ENCODE data around the gene UFD1. TPM values are rescaled to one million over a fixed set of nuclear protein-coding genes. Genes with fewer than 3 reads are reported as not detected.
A peak's percentile ranks its signal among the peaks of the same experiment; 100 is the strongest.

The UFD1 gene
- total RNA-seq, 1 experiment from 2014 or later = 62.3 TPM

- H3K27ac Mint-ChIP-seq (ENCODE audit: low read depth, unreplicated experiment) = no peak overlapping the region
- H3K36me3 Mint-ChIP-seq (ENCODE audit: insufficient read depth, unreplicated experiment) = peaks cover 14% of the 10 kb centered on the region
- intact Hi-C loops (cut with micrococcal nuclease) = no loop called here
- DNase-seq (ENCODE audit: unreplicated experiment) = no peak
- no peak overlapping the region for H3K4me3 Mint-ChIP-seq (ENCODE audit: unreplicated experiment)
- ChIA-PET POLR2A (interaction anchor here (1.0 kb wide), 1 partner anchor 190 kb away, joined by 3 read pairs; no protein-coding TSS in a partner anchor), CTCF (no interaction called here)
- no peaks in the 10 kb centered on the region for H3K9me3 Mint-ChIP-seq (ENCODE audit: unreplicated experiment)
- H3K4me1 Mint-ChIP-seq (ENCODE audit: insufficient read depth, unreplicated experiment) = peaks cover 22% of the 10 kb centered on the region
- no TSS peak for BruUV-seq (replicated peaks)
- no peaks in the 10 kb centered on the region for H3K27me3 Mint-ChIP-seq (ENCODE audit: insufficient read depth, unreplicated experiment)
- no peak for TF ChIP-seq CTCF (IDR thresholded peaks at IDR 0.05; ENCODE audit: unreplicated experiment)
Observed at GRCh38 chr22:19482297-19482696, 3.3 kb upstream of the UFD1 start.

- POLR2A ChIA-PET = interaction anchor here (1.7 to 5.5 kb wide), 5 partner anchors 31 to 302 kb away, joined by 5 to 59 read pairs (median 10); partner anchors contain the start of genes C22orf39, HIRA, MRPL40 and SLC25A1
- Mint-ChIP-seq H3K4me1 (ENCODE audit: insufficient read depth, unreplicated experiment) (peaks cover 31% of the 10 kb centered on the region), H3K4me3 (ENCODE audit: unreplicated experiment) (peak overlapping the region; percentile 96), H3K27ac (ENCODE audit: low read depth, unreplicated experiment) (no peak overlapping the region), H3K36me3 (ENCODE audit: insufficient read depth, unreplicated experiment) (peaks cover 18% of the 10 kb centered on the region), H3K9me3 (ENCODE audit: unreplicated experiment) (no peaks in the 10 kb centered on the region), H3K27me3 (ENCODE audit: insufficient read depth, unreplicated experiment) (no peaks in the 10 kb centered on the region)
- no peak for DNase-seq (ENCODE audit: unreplicated experiment)
- TSS peak; percentile 20 for BruUV-seq (replicated peaks)
- intact Hi-C loops (cut with micrococcal nuclease) = no loop called here
- CTCF ChIA-PET = interaction anchor here (1.4 kb wide), 1 partner anchor 149 kb away, joined by 3 read pairs; no protein-coding TSS in a partner anchor
- TF ChIP-seq CTCF (IDR thresholded peaks at IDR 0.05; ENCODE audit: unreplicated experiment) = no peak
Observed at GRCh38 chr22:19480789-19481188, 1.8 kb upstream of the UFD1 start.

- no peak for TF ChIP-seq CTCF (IDR thresholded peaks at IDR 0.05; ENCODE audit: unreplicated experiment)
- Mint-ChIP-seq H3K4me3 (ENCODE audit: unreplicated experiment) (peak overlapping the region; percentile 96), H3K27me3 (ENCODE audit: insufficient read depth, unreplicated experiment) (no peaks in the 10 kb centered on the region), H3K36me3 (ENCODE audit: insufficient read depth, unreplicated experiment) (peaks cover 24% of the 10 kb centered on the region), H3K27ac (ENCODE audit: low read depth, unreplicated experiment) (peak overlapping the region; percentile 100), H3K9me3 (ENCODE audit: unreplicated experiment) (no peaks in the 10 kb centered on the region), H3K4me1 (ENCODE audit: insufficient read depth, unreplicated experiment) (peaks cover 37% of the 10 kb centered on the region)
- ChIA-PET CTCF (interaction anchor here (0.6 to 1.4 kb wide), 2 partner anchors 149 to 473 kb away, joined by 3 to 6 read pairs; no protein-coding TSS in a partner anchor), POLR2A (interaction anchor here (0.6 to 5.5 kb wide), 25 partner anchors 8 to 1028 kb away, joined by 3 to 59 read pairs (median 5); partner anchors contain the start of genes C22orf39, CLTCL1, ESS2 and HIRA)
- intact Hi-C loops (cut with micrococcal nuclease) = no loop called here
- no TSS peak for BruUV-seq (replicated peaks)
- DNase-seq (ENCODE audit: unreplicated experiment) = no peak
Observed at GRCh38 chr22:19480173-19480568, 1.2 kb upstream of the UFD1 start.

GRCh38 chr22:19479355-19480172 lies 571 bp upstream of the UFD1 start, which contains the start of gene CDC45:
Gene CDC45, plus strand, starts transcription at chr22:19479920. Its CDS starts 49 bp downstream, at chr22:19479969.
- Mint-ChIP-seq H3K9me3 (ENCODE audit: unreplicated experiment) (no peaks in the 10 kb centered on the region), H3K36me3 (ENCODE audit: insufficient read depth, unreplicated experiment) (peaks cover 24% of the 10 kb centered on the region), H3K4me3 (ENCODE audit: unreplicated experiment) (peak within 1 kb of the TSS; percentile 96), H3K27ac (ENCODE audit: low read depth, unreplicated experiment) (peak within 1 kb of the TSS; percentile 100), H3K27me3 (ENCODE audit: insufficient read depth, unreplicated experiment) (no peaks in the 10 kb centered on the region), H3K4me1 (ENCODE audit: insufficient read depth, unreplicated experiment) (peaks cover 38% of the 10 kb centered on the region)
- BruUV-seq (replicated peaks) = no TSS peak
- ChIA-PET CTCF (interaction anchor here (0.6 to 1.4 kb wide), 2 partner anchors 150 to 474 kb away, joined by 3 to 6 read pairs; no protein-coding TSS in a partner anchor), POLR2A (interaction anchor here (0.6 to 5.5 kb wide), 28 partner anchors 9 to 1029 kb away, joined by 3 to 59 read pairs (median 4); partner anchors contain the start of genes C22orf39, CLTCL1, ESS2 and HIRA)
- no peak for TF ChIP-seq CTCF (IDR thresholded peaks at IDR 0.05; ENCODE audit: unreplicated experiment)
- peak; percentile 98 for DNase-seq (ENCODE audit: unreplicated experiment)
- intact Hi-C loops (cut with micrococcal nuclease) = loop anchor here (1.0 kb wide), 2 partner anchors 179 to 335 kb away; partner anchors contain the start of gene ESS2
